ENCODE measurements around the gene ITM2B. TPM values are rescaled to one million over a fixed set of nuclear protein-coding genes. Genes with fewer than 3 reads are reported as not detected.

Gene ITM2B
- total and polyA plus RNA-seq, 2 experiments from 2014 or later, result 139 to 318 TPM

DNA sequence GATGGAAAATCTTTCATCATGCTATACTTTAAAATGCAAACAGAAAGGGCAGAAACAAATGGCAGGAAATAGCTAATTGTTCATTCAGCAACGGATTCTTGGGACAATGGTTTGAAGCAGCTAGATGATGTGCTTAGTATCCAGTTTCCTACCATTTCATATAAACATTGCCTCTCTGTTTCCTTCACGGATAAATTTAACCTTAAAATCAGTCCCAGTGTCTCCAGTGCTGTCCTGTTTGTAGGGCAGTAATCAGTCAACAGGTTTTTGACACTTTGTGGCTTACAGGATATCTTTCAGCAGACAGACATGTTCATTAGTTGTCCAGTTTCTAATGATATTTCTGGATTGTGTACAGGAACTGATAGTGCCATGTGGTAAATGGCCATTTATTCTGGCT is 45.8 kb downstream of the ITM2B start (continued):
- TF ChIP-seq, protein P1, sequence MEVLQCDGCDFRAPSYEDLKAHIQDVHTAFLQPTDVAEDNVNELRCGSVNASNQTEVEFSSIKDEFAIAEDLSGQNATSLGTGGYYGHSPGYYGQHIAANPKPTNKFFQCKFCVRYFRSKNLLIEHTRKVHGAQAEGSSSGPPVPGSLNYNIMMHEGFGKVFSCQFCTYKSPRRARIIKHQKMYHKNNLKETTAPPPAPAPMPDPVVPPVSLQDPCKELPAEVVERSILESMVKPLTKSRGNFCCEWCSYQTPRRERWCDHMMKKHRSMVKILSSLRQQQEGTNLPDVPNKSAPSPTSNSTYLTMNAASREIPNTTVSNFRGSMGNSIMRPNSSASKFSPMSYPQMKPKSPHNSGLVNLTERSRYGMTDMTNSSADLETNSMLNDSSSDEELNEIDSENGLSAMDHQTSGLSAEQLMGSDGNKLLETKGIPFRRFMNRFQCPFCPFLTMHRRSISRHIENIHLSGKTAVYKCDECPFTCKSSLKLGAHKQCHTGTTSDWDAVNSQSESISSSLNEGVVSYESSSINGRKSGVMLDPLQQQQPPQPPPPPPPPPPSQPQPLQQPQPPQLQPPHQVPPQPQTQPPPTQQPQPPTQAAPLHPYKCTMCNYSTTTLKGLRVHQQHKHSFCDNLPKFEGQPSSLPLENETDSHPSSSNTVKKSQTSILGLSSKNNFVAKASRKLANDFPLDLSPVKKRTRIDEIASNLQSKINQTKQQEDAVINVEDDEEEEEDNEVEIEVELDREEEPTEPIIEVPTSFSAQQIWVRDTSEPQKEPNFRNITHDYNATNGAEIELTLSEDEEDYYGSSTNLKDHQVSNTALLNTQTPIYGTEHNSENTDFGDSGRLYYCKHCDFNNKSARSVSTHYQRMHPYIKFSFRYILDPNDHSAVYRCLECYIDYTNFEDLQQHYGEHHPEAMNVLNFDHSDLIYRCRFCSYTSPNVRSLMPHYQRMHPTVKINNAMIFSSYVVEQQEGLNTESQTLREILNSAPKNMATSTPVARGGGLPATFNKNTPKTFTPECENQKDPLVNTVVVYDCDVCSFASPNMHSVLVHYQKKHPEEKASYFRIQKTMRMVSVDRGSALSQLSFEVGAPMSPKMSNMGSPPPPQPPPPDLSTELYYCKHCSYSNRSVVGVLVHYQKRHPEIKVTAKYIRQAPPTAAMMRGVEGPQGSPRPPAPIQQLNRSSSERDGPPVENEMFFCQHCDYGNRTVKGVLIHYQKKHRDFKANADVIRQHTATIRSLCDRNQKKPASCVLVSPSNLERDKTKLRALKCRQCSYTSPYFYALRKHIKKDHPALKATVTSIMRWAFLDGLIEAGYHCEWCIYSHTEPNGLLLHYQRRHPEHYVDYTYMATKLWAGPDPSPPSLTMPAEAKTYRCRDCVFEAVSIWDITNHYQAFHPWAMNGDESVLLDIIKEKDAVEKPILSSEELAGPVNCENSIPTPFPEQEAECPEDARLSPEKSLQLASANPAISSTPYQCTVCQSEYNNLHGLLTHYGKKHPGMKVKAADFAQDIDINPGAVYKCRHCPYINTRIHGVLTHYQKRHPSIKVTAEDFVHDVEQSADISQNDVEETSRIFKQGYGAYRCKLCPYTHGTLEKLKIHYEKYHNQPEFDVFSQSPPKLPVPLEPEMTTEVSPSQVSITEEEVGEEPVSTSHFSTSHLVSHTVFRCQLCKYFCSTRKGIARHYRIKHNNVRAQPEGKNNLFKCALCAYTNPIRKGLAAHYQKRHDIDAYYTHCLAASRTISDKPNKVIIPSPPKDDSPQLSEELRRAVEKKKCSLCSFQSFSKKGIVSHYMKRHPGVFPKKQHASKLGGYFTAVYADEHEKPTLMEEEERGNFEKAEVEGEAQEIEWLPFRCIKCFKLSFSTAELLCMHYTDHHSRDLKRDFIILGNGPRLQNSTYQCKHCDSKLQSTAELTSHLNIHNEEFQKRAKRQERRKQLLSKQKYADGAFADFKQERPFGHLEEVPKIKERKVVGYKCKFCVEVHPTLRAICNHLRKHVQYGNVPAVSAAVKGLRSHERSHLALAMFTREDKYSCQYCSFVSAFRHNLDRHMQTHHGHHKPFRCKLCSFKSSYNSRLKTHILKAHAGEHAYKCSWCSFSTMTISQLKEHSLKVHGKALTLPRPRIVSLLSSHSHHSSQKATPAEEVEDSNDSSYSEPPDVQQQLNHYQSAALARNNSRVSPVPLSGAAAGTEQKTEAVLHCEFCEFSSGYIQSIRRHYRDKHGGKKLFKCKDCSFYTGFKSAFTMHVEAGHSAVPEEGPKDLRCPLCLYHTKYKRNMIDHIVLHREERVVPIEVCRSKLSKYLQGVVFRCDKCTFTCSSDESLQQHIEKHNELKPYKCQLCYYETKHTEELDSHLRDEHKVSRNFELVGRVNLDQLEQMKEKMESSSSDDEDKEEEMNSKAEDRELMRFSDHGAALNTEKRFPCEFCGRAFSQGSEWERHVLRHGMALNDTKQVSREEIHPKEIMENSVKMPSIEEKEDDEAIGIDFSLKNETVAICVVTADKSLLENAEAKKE (CRISPR knock-in tag; IDR thresholded peaks at IDR 0.05), result no peak
- no peak for TF ChIP-seq ZNF331 (CRISPR knock-in tag; IDR thresholded peaks at IDR 0.05; ENCODE audit: low read depth)
- no peak for TF ChIP-seq ZNF114 (CRISPR knock-in tag; IDR thresholded peaks at IDR 0.05)
- no peak for TF ChIP-seq CREB1 (CRISPR knock-in tag; IDR thresholded peaks at IDR 0.05; ENCODE audit: low read depth)

GRCh38 chr13:48281556-48281955 is 48.5 kb downstream of the ITM2B start:
- no peak overlapping the region for H3K27ac ChIP-seq (ENCODE audit: low read depth)
- no peaks in the 10 kb centered on the region for H3K36me3 ChIP-seq (ENCODE audit: insufficient read depth)
- H3K9me2 ChIP-seq (ENCODE audit: insufficient read depth), result peaks cover 7% of the 10 kb centered on the region
- Mint-ChIP-seq H3K27me3 (ENCODE audit: insufficient read depth, low read depth, poor library complexity) (peaks cover 9% of the 10 kb centered on the region), H3K9me3 (no peaks in the 10 kb centered on the region), H3K4me3 (no peak overlapping the region), H3K27ac (no peak overlapping the region), H3K4me1 (no peaks in the 10 kb centered on the region), H3K36me3 (ENCODE audit: low read depth) (no peaks in the 10 kb centered on the region)
- no peaks in the 10 kb centered on the region for H3K79me2 ChIP-seq (replicated peaks; ENCODE audit: insufficient read depth)
- no peaks in the 10 kb centered on the region for H4K20me1 ChIP-seq (replicated peaks; ENCODE audit: insufficient read depth)
- no peak overlapping the region for H3K4me2 ChIP-seq
- no peaks in the 10 kb centered on the region for H3K27me3 ChIP-seq (ENCODE audit: insufficient read depth)
- H3K4me3 ChIP-seq, result no peak overlapping the region
- DNase-seq (ENCODE audit: low spot score) (no peak), ATAC-seq (no peak)
- no peak overlapping the region for H2AFZ ChIP-seq
- H3K4me1 ChIP-seq (ENCODE audit: insufficient read depth), result no peaks in the 10 kb centered on the region
- H3F3A ChIP-seq (replicated peaks; ENCODE audit: low read depth), result no peaks in the 10 kb centered on the region
- no peak for TF ChIP-seq STAT1 (IDR thresholded peaks at IDR 0.05; ENCODE audit: unreplicated experiment)
- TF ChIP-seq ZNF114 (CRISPR knock-in tag; IDR thresholded peaks at IDR 0.05), result no peak
- TF ChIP-seq JUNB (IDR thresholded peaks at IDR 0.05; ENCODE audit: unreplicated experiment), result no peak
- TF ChIP-seq EZH2 (IDR thresholded peaks at IDR 0.05; ENCODE audit: low read depth, unreplicated experiment), result no peak
- no peak for TF ChIP-seq REST (IDR thresholded peaks at IDR 0.05; ENCODE audit: unreplicated experiment)
- TF ChIP-seq ETS1 (IDR thresholded peaks at IDR 0.05), result no peak
- no peak for TF ChIP-seq NANOG (IDR thresholded peaks at IDR 0.05; ENCODE audit: borderline replicate concordance)
- TF ChIP-seq CREB1 (CRISPR knock-in tag; IDR thresholded peaks at IDR 0.05; ENCODE audit: low read depth), result no peak
- no peak for TF ChIP-seq ZNF331 (CRISPR knock-in tag; IDR thresholded peaks at IDR 0.05; ENCODE audit: low read depth)
- TF ChIP-seq EZH2phosphoT487 (IDR thresholded peaks at IDR 0.05; ENCODE audit: unreplicated experiment), result no peak

Measured in GM23338 (cell line).